ENCODE data around the gene ATP4A. TPM values are rescaled to one million over a fixed set of nuclear protein-coding genes. Genes with fewer than 3 reads are reported as not detected.

The ATP4A gene
- polyA plus RNA-seq, 1 donor from 2014 or later = not detected

DNA sequence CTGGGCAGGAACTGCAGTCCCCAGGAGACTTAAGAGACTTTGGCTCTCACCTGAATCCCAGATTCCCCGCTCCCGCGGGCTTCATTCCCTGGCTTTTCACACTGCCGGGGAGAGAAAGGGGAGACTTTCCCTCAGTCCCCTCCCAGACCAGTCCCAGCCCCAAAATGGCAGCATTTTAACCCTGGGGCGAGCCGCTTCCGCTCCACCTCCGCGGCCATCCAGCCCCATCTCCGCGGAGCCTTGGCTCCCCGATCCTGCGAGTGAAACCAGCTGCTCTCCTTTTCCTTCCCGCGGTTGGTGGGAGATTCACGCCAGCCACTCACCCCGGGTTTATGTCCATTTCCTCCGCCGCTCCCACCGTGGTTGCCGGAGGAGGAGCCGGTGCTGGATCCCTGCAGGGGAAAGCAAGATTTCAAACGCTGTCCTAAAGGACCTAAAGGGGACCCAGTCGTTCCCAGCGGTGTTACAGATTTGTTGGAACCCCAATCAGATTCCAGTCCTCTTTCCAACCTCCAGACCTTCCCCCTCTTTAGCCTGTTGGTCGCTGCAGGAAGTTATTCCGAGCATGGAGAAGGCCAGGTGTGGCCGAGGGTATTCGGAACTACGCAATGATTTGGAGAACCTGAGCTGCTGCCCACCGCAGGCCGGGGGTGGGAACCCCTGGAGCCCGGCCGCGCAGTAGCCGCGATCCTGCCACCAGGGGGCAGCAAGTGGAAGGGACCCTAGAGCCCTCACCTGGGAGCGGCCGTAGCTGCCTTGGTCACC lies 53.4 kb downstream of the ATP4A start:
- no peak for TF ChIP-seq POLR2AphosphoS5 (IDR thresholded peaks at IDR 0.05)
- no peak for TF ChIP-seq EP300 (conservative IDR thresholded peaks at IDR 0.05; ENCODE audit: poor library complexity, severe bottlenecking)
- no peak for TF ChIP-seq TAF1 (IDR thresholded peaks at IDR 0.05; ENCODE audit: low read depth)
- peak; percentile 48 for TF ChIP-seq RAD21 (conservative IDR thresholded peaks at IDR 0.05)
- TF ChIP-seq MXI1 (conservative IDR thresholded peaks at IDR 0.05; ENCODE audit: poor library complexity, severe bottlenecking) = no peak
- peak; percentile 68 for TF ChIP-seq SMC3 (conservative IDR thresholded peaks at IDR 0.05; ENCODE audit: poor library complexity)
- no peak for TF ChIP-seq EZH2 (IDR thresholded peaks at IDR 0.05; ENCODE audit: borderline replicate concordance, insufficient read depth, low read length, poor library complexity, severe bottlenecking)
- TF ChIP-seq, protein P1, sequence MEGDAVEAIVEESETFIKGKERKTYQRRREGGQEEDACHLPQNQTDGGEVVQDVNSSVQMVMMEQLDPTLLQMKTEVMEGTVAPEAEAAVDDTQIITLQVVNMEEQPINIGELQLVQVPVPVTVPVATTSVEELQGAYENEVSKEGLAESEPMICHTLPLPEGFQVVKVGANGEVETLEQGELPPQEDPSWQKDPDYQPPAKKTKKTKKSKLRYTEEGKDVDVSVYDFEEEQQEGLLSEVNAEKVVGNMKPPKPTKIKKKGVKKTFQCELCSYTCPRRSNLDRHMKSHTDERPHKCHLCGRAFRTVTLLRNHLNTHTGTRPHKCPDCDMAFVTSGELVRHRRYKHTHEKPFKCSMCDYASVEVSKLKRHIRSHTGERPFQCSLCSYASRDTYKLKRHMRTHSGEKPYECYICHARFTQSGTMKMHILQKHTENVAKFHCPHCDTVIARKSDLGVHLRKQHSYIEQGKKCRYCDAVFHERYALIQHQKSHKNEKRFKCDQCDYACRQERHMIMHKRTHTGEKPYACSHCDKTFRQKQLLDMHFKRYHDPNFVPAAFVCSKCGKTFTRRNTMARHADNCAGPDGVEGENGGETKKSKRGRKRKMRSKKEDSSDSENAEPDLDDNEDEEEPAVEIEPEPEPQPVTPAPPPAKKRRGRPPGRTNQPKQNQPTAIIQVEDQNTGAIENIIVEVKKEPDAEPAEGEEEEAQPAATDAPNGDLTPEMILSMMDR (IDR thresholded peaks at IDR 0.05; ENCODE audit: poor library complexity, severe bottlenecking) = peak; percentile 76
- no peak for TF ChIP-seq REST (IDR thresholded peaks at IDR 0.05; ENCODE audit: borderline replicate concordance)
- Histone ChIP-seq H3K4me2 (ENCODE audit: low read length) (no peak overlapping the region), H3F3A (ENCODE audit: insufficient read depth, low read length, poor library complexity, severe bottlenecking) (no peaks in the 10 kb centered on the region), H3K9ac (ENCODE audit: low read length) (no peak overlapping the region), H3K4me3 (ENCODE audit: low read length) (peak overlapping the region; percentile 55), H3K27ac (ENCODE audit: low read length) (no peak overlapping the region), H3K36me3 (ENCODE audit: insufficient read depth, low read length) (no peaks in the 10 kb centered on the region), H3K79me2 (replicated peaks; ENCODE audit: insufficient read depth, low read length) (no peaks in the 10 kb centered on the region), H2AFZ (ENCODE audit: low read depth, low read length) (no peak overlapping the region), H3K27me3 (ENCODE audit: insufficient read depth, low read depth, low read length) (peaks cover 36% of the 10 kb centered on the region), H3K9me2 (ENCODE audit: insufficient read depth, low read length) (no peaks in the 10 kb centered on the region), H3K9me3 (ENCODE audit: low read length) (no peaks in the 10 kb centered on the region), H4K20me1 (ENCODE audit: insufficient read depth) (no peaks in the 10 kb centered on the region)

DNA sequence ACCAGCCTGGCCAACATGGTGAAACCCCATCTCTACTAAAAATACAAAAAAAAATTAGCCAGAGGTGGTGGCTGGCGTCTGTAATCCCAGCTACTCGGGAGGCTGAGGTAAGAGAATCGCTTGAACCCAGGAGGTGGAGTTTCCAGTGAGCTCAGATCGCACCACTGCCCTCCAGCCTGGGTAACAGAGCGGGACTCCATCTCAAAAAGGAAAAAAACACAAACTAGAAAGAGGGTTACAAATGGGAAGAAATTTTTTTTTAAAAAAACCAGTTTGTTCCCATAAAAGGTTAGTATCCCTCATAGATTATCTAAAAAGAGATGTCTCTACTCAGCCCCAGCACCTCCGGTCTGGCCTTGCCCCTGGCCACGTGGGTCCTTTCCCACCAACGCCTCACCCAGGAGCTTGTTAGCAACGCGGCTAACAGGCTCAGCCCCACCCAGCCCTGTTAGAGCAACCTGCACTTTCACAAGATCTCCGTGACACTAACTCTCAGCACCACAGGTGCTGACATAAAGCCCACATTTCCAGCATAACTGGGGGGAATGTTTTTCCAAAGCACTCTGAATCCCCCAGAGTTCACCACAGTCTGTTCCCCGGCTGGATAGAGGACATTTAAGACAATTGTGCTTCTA lies 54.3 kb downstream of the ATP4A start:
- no peak overlapping the region for H3K4me2 ChIP-seq (ENCODE audit: low read length)
- no peaks in the 10 kb centered on the region for H3K36me3 ChIP-seq (ENCODE audit: insufficient read depth, low read length)
- H3K9ac ChIP-seq (ENCODE audit: low read length) = no peak overlapping the region
- no peaks in the 10 kb centered on the region for H3K9me2 ChIP-seq (ENCODE audit: insufficient read depth, low read length)
- no peak overlapping the region for H3K4me3 ChIP-seq (ENCODE audit: low read length)
- H2AFZ ChIP-seq (ENCODE audit: low read depth, low read length) = no peak overlapping the region
- peaks cover 35% of the 10 kb centered on the region for H3K27me3 ChIP-seq (ENCODE audit: insufficient read depth, low read depth, low read length)
- no peaks in the 10 kb centered on the region for H3K9me3 ChIP-seq (ENCODE audit: low read length)
- H3F3A ChIP-seq (ENCODE audit: insufficient read depth, low read length, poor library complexity, severe bottlenecking) = no peaks in the 10 kb centered on the region
- no peaks in the 10 kb centered on the region for H4K20me1 ChIP-seq (ENCODE audit: insufficient read depth)
- no peaks in the 10 kb centered on the region for H3K79me2 ChIP-seq (replicated peaks; ENCODE audit: insufficient read depth, low read length)
- no peak for TF ChIP-seq EZH2 (IDR thresholded peaks at IDR 0.05; ENCODE audit: borderline replicate concordance, insufficient read depth, low read length, poor library complexity, severe bottlenecking)
- TF ChIP-seq, protein P1 (IDR thresholded peaks at IDR 0.05; ENCODE audit: poor library complexity, severe bottlenecking) = no peak
- no peak for TF ChIP-seq REST (IDR thresholded peaks at IDR 0.05; ENCODE audit: borderline replicate concordance)
- H3K27ac ChIP-seq (ENCODE audit: low read length) = no peak overlapping the region
